ENCODE data around the gene GRAP2. TPM values are rescaled to one million over a fixed set of nuclear protein-coding genes. Genes with fewer than 3 reads are reported as not detected.
A peak's percentile ranks its signal among the peaks of the same experiment; 100 is the strongest.

GRAP2 gene
- polyA plus RNA-seq, 3 donors: 0.05 to 4.2 (median 0.97) TPM

DNA sequence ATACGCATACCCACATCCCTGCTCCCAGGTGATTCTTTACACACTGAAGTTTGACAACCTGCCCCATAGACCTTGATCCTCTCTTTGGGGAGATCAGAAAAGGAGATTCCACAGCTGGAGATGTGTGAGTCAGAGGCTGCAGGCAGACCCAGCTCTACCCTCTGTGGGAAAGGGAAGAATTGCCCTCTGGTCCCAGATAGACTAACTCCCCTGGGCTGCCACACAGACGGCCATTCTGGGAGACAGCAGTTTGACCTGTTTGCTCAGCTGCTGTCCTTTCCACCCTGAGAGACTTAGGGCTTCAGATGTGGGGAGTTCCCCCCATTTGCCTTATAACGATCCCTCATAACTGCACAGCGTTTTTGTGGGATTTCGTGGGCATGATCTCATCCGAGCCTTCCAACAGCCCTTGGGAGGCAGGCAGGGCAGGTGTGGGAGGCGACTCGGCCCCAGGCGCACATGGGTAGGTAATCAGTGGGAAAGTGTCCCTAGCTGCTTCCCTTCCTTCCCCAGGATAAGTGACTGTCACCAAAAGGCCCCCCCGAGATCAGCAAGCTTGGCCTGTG, 107.9 kb downstream of the GRAP2 start:
- WGBS (ENCODE audit: insufficient coverage): 40% methylated on average over 1 of the region's 10 CpGs
- no peak overlapping the region for H3K4me3 ChIP-seq (replicated peaks in 1 of 3; ENCODE audit: low read depth in 2 of 3, low read length in 3 of 3)

DNA sequence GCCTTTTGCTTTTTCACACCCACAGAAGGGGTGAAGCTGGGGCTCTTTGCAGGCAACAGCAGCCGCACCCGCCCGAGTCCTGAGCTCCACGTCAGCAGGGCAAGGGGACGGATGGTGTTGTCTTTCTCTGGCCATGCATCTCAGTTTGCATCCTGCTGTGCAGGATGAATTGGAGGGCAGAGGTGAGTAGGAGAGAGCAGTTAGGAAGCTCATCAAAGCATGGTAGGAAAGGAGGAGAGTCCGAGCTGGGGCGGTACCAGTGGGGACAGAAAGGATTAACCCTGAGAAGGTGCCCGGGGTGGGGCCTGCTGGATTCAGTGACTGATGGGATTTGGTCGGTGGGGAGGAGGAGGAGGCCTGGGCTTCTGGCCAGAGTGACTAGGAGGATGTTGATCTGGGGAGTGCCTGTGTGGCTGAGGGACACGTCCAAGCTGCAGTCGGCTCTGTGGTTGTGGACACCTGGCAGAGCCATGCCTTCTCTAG, 108.4 kb downstream of the GRAP2 start:
- peaks cover 0 to 2% (median 0%) of the 10 kb centered on the region in 7 donors for H3K9me3 Mint-ChIP-seq
- H3K27me3 Mint-ChIP-seq (ENCODE audit: low read depth in 3 of 3): peaks cover 10 to 32% (median 27%) of the 10 kb centered on the region in 3 donors
- H3K4me3 Mint-ChIP-seq: peak overlapping the region in 1 of 2 donors; percentile 66
- no peak overlapping the region for H3K9ac ChIP-seq (ENCODE audit: insufficient read depth, low read length, poor library complexity, severe bottlenecking)
- H3K4me1 ChIP-seq (ENCODE audit: control insufficient read depth in 1 of 2, insufficient read depth in 2 of 2, low read length in 2 of 2): peaks cover 25 to 38% of the 10 kb centered on the region in 2 donors
- no peaks in the 10 kb centered on the region for H3K9me3 ChIP-seq (replicated peaks in 1 of 2; ENCODE audit: control insufficient read depth in 1 of 2, insufficient read depth in 1 of 2, low read length in 2 of 2)
- no peak for DNase-seq
- peaks cover 0 to 16% of the 10 kb centered on the region in 2 donors for H3K27me3 ChIP-seq (ENCODE audit: control insufficient read depth in 2 of 2, insufficient read depth in 2 of 2, low read length in 2 of 2)
- H2AFZ ChIP-seq (ENCODE audit: insufficient read depth, low read depth, low read length, poor library complexity, severe bottlenecking): no peak overlapping the region
- TF ChIP-seq, protein P1, sequence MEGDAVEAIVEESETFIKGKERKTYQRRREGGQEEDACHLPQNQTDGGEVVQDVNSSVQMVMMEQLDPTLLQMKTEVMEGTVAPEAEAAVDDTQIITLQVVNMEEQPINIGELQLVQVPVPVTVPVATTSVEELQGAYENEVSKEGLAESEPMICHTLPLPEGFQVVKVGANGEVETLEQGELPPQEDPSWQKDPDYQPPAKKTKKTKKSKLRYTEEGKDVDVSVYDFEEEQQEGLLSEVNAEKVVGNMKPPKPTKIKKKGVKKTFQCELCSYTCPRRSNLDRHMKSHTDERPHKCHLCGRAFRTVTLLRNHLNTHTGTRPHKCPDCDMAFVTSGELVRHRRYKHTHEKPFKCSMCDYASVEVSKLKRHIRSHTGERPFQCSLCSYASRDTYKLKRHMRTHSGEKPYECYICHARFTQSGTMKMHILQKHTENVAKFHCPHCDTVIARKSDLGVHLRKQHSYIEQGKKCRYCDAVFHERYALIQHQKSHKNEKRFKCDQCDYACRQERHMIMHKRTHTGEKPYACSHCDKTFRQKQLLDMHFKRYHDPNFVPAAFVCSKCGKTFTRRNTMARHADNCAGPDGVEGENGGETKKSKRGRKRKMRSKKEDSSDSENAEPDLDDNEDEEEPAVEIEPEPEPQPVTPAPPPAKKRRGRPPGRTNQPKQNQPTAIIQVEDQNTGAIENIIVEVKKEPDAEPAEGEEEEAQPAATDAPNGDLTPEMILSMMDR (IDR thresholded peaks at IDR 0.05): no peak
- H3K36me3 ChIP-seq (replicated peaks in 1 of 2; ENCODE audit: control insufficient read depth in 1 of 2, insufficient read depth in 2 of 2, low read length in 2 of 2): no peaks in the 10 kb centered on the region
- H3K4me1 Mint-ChIP-seq: peaks cover 39% of the 10 kb centered on the region
- no peak overlapping the region for H3K27ac ChIP-seq (ENCODE audit: low read depth in 1 of 2, low read length in 2 of 2)
- H3K36me3 Mint-ChIP-seq: peaks cover 9 to 10% of the 10 kb centered on the region in 2 donors
- no peak overlapping the region for H3K4me3 ChIP-seq (replicated peaks in 1 of 3; ENCODE audit: low read depth in 2 of 3, low read length in 3 of 3)
- H3K4me2 ChIP-seq (replicated peaks; ENCODE audit: extremely low read depth, low read length, poor library complexity, severe bottlenecking): no peak overlapping the region
- H3K27ac Mint-ChIP-seq: peak overlapping the region in 2 of 7 donors; percentile 64 to 85
- 34% methylated on average over 11 of the region's 11 CpGs for WGBS (ENCODE audit: insufficient coverage)
- H3K79me2 ChIP-seq (ENCODE audit: insufficient read depth, low read length): no peaks in the 10 kb centered on the region
- no peaks in the 10 kb centered on the region for H4K20me1 ChIP-seq (ENCODE audit: insufficient read depth, low read length)
- intact Hi-C loops (cut with micrococcal nuclease): no loop called here

More for the DNA sequence above, 107.9 kb downstream of the GRAP2 start:
- no peak overlapping the region for H3K9ac ChIP-seq (ENCODE audit: insufficient read depth, low read length, poor library complexity, severe bottlenecking)
- H3K4me1 ChIP-seq (ENCODE audit: control insufficient read depth in 1 of 2, insufficient read depth in 2 of 2, low read length in 2 of 2): peaks cover 25 to 38% of the 10 kb centered on the region in 2 donors
- TF ChIP-seq, protein P1 (IDR thresholded peaks at IDR 0.05): no peak
- Mint-ChIP-seq H3K4me1 (peaks cover 39% of the 10 kb centered on the region), H3K27me3 (ENCODE audit: low read depth in 3 of 3) (peaks cover 10 to 30% (median 29%) of the 10 kb centered on the region in 3 donors), H3K9me3 (peaks cover 0 to 2% (median 0%) of the 10 kb centered on the region in 7 donors), H3K27ac (peak overlapping the region in 3 of 7 donors; percentile 30 to 58 (median 48)), H3K4me3 (peak overlapping the region in 1 of 2 donors; percentile 66), H3K36me3 (peaks cover 9 to 10% of the 10 kb centered on the region in 2 donors)
- no peak overlapping the region for H2AFZ ChIP-seq (ENCODE audit: insufficient read depth, low read depth, low read length, poor library complexity, severe bottlenecking)
- intact Hi-C loops (cut with micrococcal nuclease): no loop called here
- H3K4me2 ChIP-seq (replicated peaks; ENCODE audit: extremely low read depth, low read length, poor library complexity, severe bottlenecking): no peak overlapping the region
- H3K79me2 ChIP-seq (ENCODE audit: insufficient read depth, low read length): no peaks in the 10 kb centered on the region
- H3K9me3 ChIP-seq (replicated peaks in 1 of 2; ENCODE audit: control insufficient read depth in 1 of 2, insufficient read depth in 1 of 2, low read length in 2 of 2): no peaks in the 10 kb centered on the region
- DNase-seq: no peak
- no peaks in the 10 kb centered on the region for H3K36me3 ChIP-seq (replicated peaks in 1 of 2; ENCODE audit: control insufficient read depth in 1 of 2, insufficient read depth in 2 of 2, low read length in 2 of 2)
- no peaks in the 10 kb centered on the region for H4K20me1 ChIP-seq (ENCODE audit: insufficient read depth, low read length)
- H3K27me3 ChIP-seq (ENCODE audit: control insufficient read depth in 2 of 2, insufficient read depth in 2 of 2, low read length in 2 of 2): peaks cover 0 to 17% of the 10 kb centered on the region in 2 donors
- no peak overlapping the region for H3K27ac ChIP-seq (ENCODE audit: low read depth in 1 of 2, low read length in 2 of 2)

Data from CD14-positive monocyte (primary cell).